Neural progenitor cell (in vitro differentiated cells): ENCODE data around the gene DUS4L. TPM values are rescaled to one million over a fixed set of nuclear protein-coding genes. Genes with fewer than 3 reads are reported as not detected.

ENCODE experiments used
- DNase-seq: peaks from one replicate; pipeline ENCODE4 v3.0.0-alpha.2; 2016; ENCODE audit warnings: low spot score
- H2AFZ ChIP-seq: fragments of 200-600 bp; sonication (generic); replicated peaks from 2 replicates; pipeline ENCODE4 v1.6.1; 2016; ENCODE audit warnings: antibody characterized with exemption
- H3F3A ChIP-seq: fragments of 200-600 bp; sonication (generic); 2 replicates; pipeline ENCODE4 v1.6.1; 2016; ENCODE audit warnings: antibody characterized with exemption, low read depth
- H3K27ac ChIP-seq: fragments of 200-600 bp; sonication (generic); 2 replicates; pipeline ENCODE4 v1.5.1; 2016; ENCODE audit warnings: mild to moderate bottlenecking
- H3K27me3 ChIP-seq: fragments of 200-600 bp; sonication (generic); 2 replicates; pipeline ENCODE4 v1.6.1; 2016; ENCODE audit warnings: mild to moderate bottlenecking, moderate library complexity
- H3K36me3 ChIP-seq: fragments of 200-600 bp; sonication (generic); 2 replicates; pipeline ENCODE4 v1.5.1; 2016
- H3K4me1 ChIP-seq: fragments of 200-600 bp; sonication (generic); 2 replicates; pipeline ENCODE4 v1.6.1; 2016; ENCODE audit warnings: mixed run types
- H3K4me2 ChIP-seq: fragments of 200-600 bp; sonication (generic); 2 replicates; pipeline ENCODE4 v1.6.1; 2016
- H3K4me3 ChIP-seq: fragments of 200-600 bp; sonication (generic); 2 replicates; pipeline ENCODE4 v1.5.1; 2016
- H3K79me2 ChIP-seq: fragments of 200-600 bp; sonication (generic); 2 replicates; pipeline ENCODE4 v1.6.1; 2016; ENCODE audit warnings: low read depth
- H3K9ac ChIP-seq: fragments of 200-600 bp; sonication (generic); 2 replicates; pipeline ENCODE4 v1.6.1; 2016
- H3K9me3 ChIP-seq: fragments of 200-600 bp; sonication (generic); 2 replicates; pipeline ENCODE4 v1.5.1; 2016; ENCODE audit warnings: low read depth
- H4K20me1 ChIP-seq: fragments of 200-600 bp; sonication (generic); 2 replicates; pipeline ENCODE4 v1.6.1; 2016; ENCODE audit warnings: low read depth
- H3K27ac Mint-ChIP-seq: 3 replicates; pipeline ENCODE4 v1.8.0; 2021; ENCODE audit warnings: mixed read lengths
- H3K27me3 Mint-ChIP-seq: 2 replicates; pipeline ENCODE4 v1.8.0; 2022; ENCODE audit warnings: low read depth, mild to moderate bottlenecking, inconsistent platforms, moderate library complexity, mixed read lengths; ENCODE audit not compliant: insufficient read depth
- H3K36me3 Mint-ChIP-seq: 3 replicates; pipeline ENCODE4 v1.8.0; 2021; ENCODE audit warnings: mixed read lengths
- H3K4me1 Mint-ChIP-seq: 3 replicates; pipeline ENCODE4 v1.8.0; 2021; ENCODE audit warnings: mixed read lengths
- H3K4me3 Mint-ChIP-seq: 3 replicates; pipeline ENCODE4 v1.8.0; 2021; ENCODE audit warnings: mild to moderate bottlenecking, moderate library complexity, mixed read lengths
- H3K9me3 Mint-ChIP-seq: 3 replicates; pipeline ENCODE4 v1.8.0; 2020; ENCODE audit warnings: mixed read lengths
- EZH2 ChIP-seq: fragments of 200-600 bp; sonication (generic); IDR thresholded peaks from 2 replicates; pipeline ENCODE4 v1.6.1; 2017; ENCODE audit warnings: antibody characterized with exemption, mild to moderate bottlenecking, moderate library complexity
- EZH2phosphoT487 ChIP-seq: fragments of 200-600 bp; sonication (generic); IDR thresholded peaks from 2 replicates; pipeline ENCODE4 v1.6.1; 2017; ENCODE audit warnings: antibody characterized with exemption
- total RNA-seq: library from RNA; depleted of rRNA; stranded (reverse); fragments of >200 nt; gene quantifications from 2 replicates; pipeline ENCODE4 v1.2.3, GENCODE V29; 2015; ENCODE audit warnings: low replicate concordance
- TF ChIP-seq, protein P1 (sequence below): fragments of 200-600 bp; sonication (generic); IDR thresholded peaks from 2 replicates; pipeline ENCODE4 v1.5.1; 2017; ENCODE audit warnings: antibody characterized with exemption, mild to moderate bottlenecking

Gene DUS4L, protein sequence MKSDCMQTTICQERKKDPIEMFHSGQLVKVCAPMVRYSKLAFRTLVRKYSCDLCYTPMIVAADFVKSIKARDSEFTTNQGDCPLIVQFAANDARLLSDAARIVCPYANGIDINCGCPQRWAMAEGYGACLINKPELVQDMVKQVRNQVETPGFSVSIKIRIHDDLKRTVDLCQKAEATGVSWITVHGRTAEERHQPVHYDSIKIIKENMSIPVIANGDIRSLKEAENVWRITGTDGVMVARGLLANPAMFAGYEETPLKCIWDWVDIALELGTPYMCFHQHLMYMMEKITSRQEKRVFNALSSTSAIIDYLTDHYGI
- total RNA-seq: 21.8 and 24.4 TPM in 2 replicates

DNA sequence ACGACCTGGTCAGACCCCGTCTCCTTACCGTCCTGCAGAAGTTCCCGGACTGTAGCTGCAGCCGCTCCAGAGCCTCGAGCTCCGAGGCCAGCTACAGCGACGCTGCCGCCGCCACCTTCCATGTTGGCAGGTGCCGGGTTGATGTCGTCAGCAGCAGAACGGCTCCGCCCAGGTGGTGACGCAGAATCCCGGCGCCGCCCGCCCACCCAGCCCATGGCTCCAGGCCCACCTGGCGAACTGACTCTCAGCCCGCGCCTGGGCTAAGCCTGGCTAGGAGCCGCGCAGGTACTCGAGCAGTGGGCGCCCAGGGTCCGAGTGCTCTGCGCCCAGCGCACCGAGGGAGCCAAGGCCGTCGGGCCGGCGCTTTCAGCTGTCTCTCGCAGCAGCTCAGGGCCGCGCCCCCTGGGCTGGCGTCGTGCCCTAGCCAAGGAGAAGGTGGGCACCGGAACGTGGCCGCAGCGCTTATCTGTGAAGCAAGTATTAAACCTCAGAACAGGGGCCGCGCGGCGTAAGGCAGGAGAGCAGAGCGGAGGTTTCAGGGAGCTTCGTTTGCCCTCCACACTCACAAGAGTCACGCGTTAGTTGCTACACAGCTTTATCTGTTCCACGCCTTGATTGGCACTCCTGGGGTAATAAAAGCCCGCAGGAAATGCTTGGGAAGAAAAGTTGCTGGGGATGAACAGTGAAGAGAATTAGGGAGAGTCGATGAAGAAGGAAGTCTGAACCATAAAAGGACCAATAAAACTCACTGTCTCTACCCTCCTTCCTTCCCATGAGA, at the start of gene DUS4L, which contains the start of gene COG5:
Gene DUS4L, plus strand, starts transcription at position 197 of the 778 bp plus-strand sequence. CDS start 3,100 bp downstream, outside the sequence.
Gene COG5, minus strand, starts transcription at position 146 of the 778 bp plus-strand sequence. Its CDS starts 24 bp downstream, at position 122.
- H3K4me1 Mint-ChIP-seq: peaks cover 32% of the 10 kb centered on the region
- no peaks in the 10 kb centered on the region for H3K9me3 Mint-ChIP-seq
- Histone ChIP-seq H3K27ac (peak within 1 kb of the TSS; percentile 51), H3K4me3 (peak within 1 kb of the TSS; percentile 88), H3K36me3 (no peaks in the 10 kb centered on the region), H3F3A (no peaks in the 10 kb centered on the region), H3K4me1 (peaks cover 16% of the 10 kb centered on the region), H4K20me1 (peaks cover 3% of the 10 kb centered on the region), H3K27me3 (no peaks in the 10 kb centered on the region), H2AFZ (peak within 1 kb of the TSS; percentile 98), H3K9me3 (no peaks in the 10 kb centered on the region), H3K79me2 (peaks cover 69% of the 10 kb centered on the region), H3K9ac (peak within 1 kb of the TSS; percentile 87), H3K4me2 (peak within 1 kb of the TSS; percentile 88)
- H3K36me3 Mint-ChIP-seq: no peaks in the 10 kb centered on the region
- no peak for TF ChIP-seq EZH2phosphoT487
- no peak for TF ChIP-seq EZH2
- TF ChIP-seq, protein P1, sequence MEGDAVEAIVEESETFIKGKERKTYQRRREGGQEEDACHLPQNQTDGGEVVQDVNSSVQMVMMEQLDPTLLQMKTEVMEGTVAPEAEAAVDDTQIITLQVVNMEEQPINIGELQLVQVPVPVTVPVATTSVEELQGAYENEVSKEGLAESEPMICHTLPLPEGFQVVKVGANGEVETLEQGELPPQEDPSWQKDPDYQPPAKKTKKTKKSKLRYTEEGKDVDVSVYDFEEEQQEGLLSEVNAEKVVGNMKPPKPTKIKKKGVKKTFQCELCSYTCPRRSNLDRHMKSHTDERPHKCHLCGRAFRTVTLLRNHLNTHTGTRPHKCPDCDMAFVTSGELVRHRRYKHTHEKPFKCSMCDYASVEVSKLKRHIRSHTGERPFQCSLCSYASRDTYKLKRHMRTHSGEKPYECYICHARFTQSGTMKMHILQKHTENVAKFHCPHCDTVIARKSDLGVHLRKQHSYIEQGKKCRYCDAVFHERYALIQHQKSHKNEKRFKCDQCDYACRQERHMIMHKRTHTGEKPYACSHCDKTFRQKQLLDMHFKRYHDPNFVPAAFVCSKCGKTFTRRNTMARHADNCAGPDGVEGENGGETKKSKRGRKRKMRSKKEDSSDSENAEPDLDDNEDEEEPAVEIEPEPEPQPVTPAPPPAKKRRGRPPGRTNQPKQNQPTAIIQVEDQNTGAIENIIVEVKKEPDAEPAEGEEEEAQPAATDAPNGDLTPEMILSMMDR: no peak
- H3K27ac Mint-ChIP-seq: peak within 1 kb of the TSS; percentile 88
- H3K27me3 Mint-ChIP-seq: no peaks in the 10 kb centered on the region
- peak; percentile 91 for DNase-seq
- H3K4me3 Mint-ChIP-seq: peak within 1 kb of the TSS; percentile 87

DNA sequence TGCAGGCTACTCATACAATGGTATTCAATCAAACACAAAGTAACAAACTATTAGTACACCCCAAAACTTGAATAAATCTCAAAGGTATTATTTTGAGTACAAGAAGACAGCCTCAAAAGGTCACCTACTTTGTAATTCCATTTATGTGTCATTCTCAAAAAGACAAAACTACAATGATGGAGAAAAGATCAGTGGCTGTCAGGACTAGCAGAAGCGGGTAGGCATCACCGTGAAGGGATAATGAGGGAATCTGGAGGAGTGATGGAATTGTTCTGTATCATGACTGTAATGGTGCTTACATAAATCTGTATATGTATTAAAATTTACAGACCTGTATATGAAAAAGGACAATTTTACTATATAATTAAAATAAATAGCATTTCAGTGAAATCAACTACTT, 37.1 kb upstream of the DUS4L start:
- Histone ChIP-seq H3K79me2 (no peaks in the 10 kb centered on the region), H3K4me2 (no peak overlapping the region), H3K4me1 (no peaks in the 10 kb centered on the region), H4K20me1 (peaks cover 9% of the 10 kb centered on the region), H2AFZ (no peak overlapping the region), H3K27me3 (no peaks in the 10 kb centered on the region), H3F3A (no peaks in the 10 kb centered on the region), H3K4me3 (no peak overlapping the region), H3K27ac (no peak overlapping the region), H3K9ac (no peak overlapping the region), H3K9me3 (no peaks in the 10 kb centered on the region), H3K36me3 (peaks cover 8% of the 10 kb centered on the region)
- H3K4me3 Mint-ChIP-seq: no peak overlapping the region
- DNase-seq: no peak
- no peak for TF ChIP-seq EZH2
- no peak for TF ChIP-seq EZH2phosphoT487
- TF ChIP-seq, protein P1: no peak
- no peaks in the 10 kb centered on the region for H3K27me3 Mint-ChIP-seq
- peaks cover 12% of the 10 kb centered on the region for H3K36me3 Mint-ChIP-seq
- H3K27ac Mint-ChIP-seq: no peak overlapping the region
- H3K4me1 Mint-ChIP-seq: no peaks in the 10 kb centered on the region
- H3K9me3 Mint-ChIP-seq: peaks cover 3% of the 10 kb centered on the region

DNA sequence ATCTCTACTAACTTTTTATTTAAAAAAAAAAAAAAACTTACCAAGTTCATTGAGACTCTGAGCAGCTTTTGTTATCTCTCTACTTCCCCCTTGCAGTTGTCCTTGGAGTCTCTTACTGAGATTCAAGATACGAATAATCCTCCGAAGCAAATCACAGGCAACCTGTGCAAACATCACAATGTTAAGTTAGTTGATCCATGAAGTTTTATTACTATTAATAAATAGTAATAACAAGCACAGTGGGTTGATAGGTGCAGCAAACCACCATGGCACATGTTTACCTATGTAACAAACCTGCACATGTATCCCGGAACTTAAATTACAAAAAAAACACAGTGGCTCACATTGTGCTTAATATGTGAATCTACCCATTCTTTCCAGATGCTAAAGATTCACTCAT, 36.6 kb upstream of the DUS4L start:
- H3K4me1 Mint-ChIP-seq: no peaks in the 10 kb centered on the region
- no peak overlapping the region for H3K27ac Mint-ChIP-seq
- H3F3A ChIP-seq: no peaks in the 10 kb centered on the region
- TF ChIP-seq, protein P1: no peak
- no peak for TF ChIP-seq EZH2
- TF ChIP-seq EZH2phosphoT487: no peak
- H3K79me2 ChIP-seq: peaks cover 3% of the 10 kb centered on the region
- H3K9me3 ChIP-seq: no peaks in the 10 kb centered on the region
- H3K4me3 Mint-ChIP-seq: no peak overlapping the region
- H3K4me3 ChIP-seq: no peak overlapping the region
- no peaks in the 10 kb centered on the region for H3K4me1 ChIP-seq
- H4K20me1 ChIP-seq: peaks cover 9% of the 10 kb centered on the region
- H3K27ac ChIP-seq: no peak overlapping the region
- H3K27me3 Mint-ChIP-seq: no peaks in the 10 kb centered on the region
- H3K36me3 ChIP-seq: peaks cover 8% of the 10 kb centered on the region
- H3K36me3 Mint-ChIP-seq: peaks cover 10% of the 10 kb centered on the region
- H3K9me3 Mint-ChIP-seq: no peaks in the 10 kb centered on the region
- DNase-seq: no peak
- no peaks in the 10 kb centered on the region for H3K27me3 ChIP-seq
- H2AFZ ChIP-seq: no peak overlapping the region
- H3K9ac ChIP-seq: no peak overlapping the region
- H3K4me2 ChIP-seq: no peak overlapping the region
